Naive thymus-derived CD8-positive, alpha-beta T cell (primary cell): Measurements from ENCODE around the gene BBS7. TPM values are rescaled to one million over a fixed set of nuclear protein-coding genes. Genes with fewer than 3 reads are reported as not detected.

Experiments
- ATAC-seq, 2 donors: fragments of 150-1000 bp; cut with Tn5 transposase in 1 of 2; sonication (Bioruptor Pico), chemical (Tn5 transposase) in 1 of 2; 1 replicate in 1 of 2; 2 replicates in 1 of 2; pipeline ENCODE4 v1.10.0; 2021; ENCODE audit warnings: mild to moderate bottlenecking in 2 of 2, moderate library complexity in 2 of 2
- POLR2A ChIA-PET: fragments of 350-600 bp; sonication (Branson Sonifier 250); formaldehyde crosslinking; loops from one replicate; lab custom pipeline; 2021; ENCODE audit warnings: antibody characterized with exemption; lab: Charles Lee
- DNase-seq, 10 donors: peaks; one replicate each; pipeline versions ENCODE4 v3.0.0 to v3.0.0-alpha.2; 2020 to 2022
- H3K27ac Mint-ChIP-seq, 10 donors: one replicate each; pipeline ENCODE4 v1.8.0; 2020 to 2022; ENCODE audit warnings: mild to moderate bottlenecking in 10 of 10, mixed read lengths in 10 of 10, moderate library complexity in 4 of 10, inconsistent platforms in 1 of 10
- H3K27me3 Mint-ChIP-seq, 5 donors: one replicate each; pipeline ENCODE4 v1.8.0; 2021 to 2022; ENCODE audit warnings: mixed read lengths in 5 of 5
- H3K36me3 Mint-ChIP-seq, 3 donors: one replicate each; pipeline ENCODE4 v1.8.0; 2020 to 2022; ENCODE audit warnings: mixed read lengths in 3 of 3, mild to moderate bottlenecking in 2 of 3, inconsistent platforms in 1 of 3
- H3K4me1 Mint-ChIP-seq, 4 donors: one replicate each; pipeline ENCODE4 v1.8.0; 2021 to 2022; ENCODE audit warnings: mixed read lengths in 4 of 4
- H3K4me3 Mint-ChIP-seq, 10 donors: one replicate each; pipeline ENCODE4 v1.8.0; 2020 to 2022; ENCODE audit warnings: mild to moderate bottlenecking in 10 of 10, mixed read lengths in 10 of 10, moderate library complexity in 6 of 10, inconsistent platforms in 1 of 10
- H3K9me3 Mint-ChIP-seq, 9 donors: one replicate each; pipeline ENCODE4 v1.8.0; 2020 to 2022; ENCODE audit warnings: mixed read lengths in 9 of 9, mild to moderate bottlenecking in 3 of 9, inconsistent platforms in 1 of 9, moderate library complexity in 1 of 9
- polyA plus RNA-seq, 3 donors: library from polyadenylated mRNA; unstranded; fragments of 300-500 nt; fragmentation: Illumina TruSeq; gene quantifications; one replicate each; pipeline ENCODE4 v1.2.3, GENCODE V29; 2021
- total RNA-seq, 8 experiments: library from RNA in 2 of 8; stranded (reverse) in 2 of 8; gene quantifications; one replicate each; pipeline ENCODE4 v1.2.3 and lab custom pipeline; 2021 to 2026

The BBS7 gene
- 10 to 100 TPM; 13.7 to 13.9 TPM for total RNA-seq
- 1 to 10 TPM; 5.6 to 9.1 (median 8.7) TPM for polyA plus RNA-seq
- total RNA-seq (lab: John Stamatoyannopoulos, UW), result 11.3 to 24.1 (median 18.3) reads per million in 6 experiments

- peak within 1 kb of the TSS; percentile 86 to 99 (median 97) for H3K4me3 Mint-ChIP-seq
- POLR2A ChIA-PET, result interaction anchor here (1.1 to 2.2 kb wide), 4 partner anchors 17 to 70 kb away, joined by 3 to 6 read pairs (median 4); partner anchors contain the start of genes CCNA2 and EXOSC9
- DNase-seq (peak; percentile 88 to 98 (median 92)), ATAC-seq (peak; percentile 96 to 97)
- H3K36me3 Mint-ChIP-seq, result peaks cover 0 to 17% (median 10%) of the 10 kb centered on the region in 3 donors
- peak within 1 kb of the TSS; percentile 72 to 97 (median 95) for H3K27ac Mint-ChIP-seq
- H3K27me3 Mint-ChIP-seq, result peaks cover 0 to 20% (median 4%) of the 10 kb centered on the region in 5 donors
- no peaks in the 10 kb centered on the region for H3K9me3 Mint-ChIP-seq
- peaks cover 8 to 22% (median 16%) of the 10 kb centered on the region in 4 donors for H3K4me1 Mint-ChIP-seq
Observed at GRCh38 chr4:121869841-121870822, at the start of gene BBS7. Gene BBS7, minus strand, starts transcription at chr4:121870474. Its CDS starts 161 bp downstream, at chr4:121870313.

- Mint-ChIP-seq H3K27me3 (peaks cover 0 to 2% (median 0%) of the 10 kb centered on the region in 5 donors), H3K27ac (no peak overlapping the region), H3K36me3 (no peaks in the 10 kb centered on the region), H3K9me3 (no peaks in the 10 kb centered on the region), H3K4me3 (no peak overlapping the region), H3K4me1 (peaks cover 0 to 7% (median 3%) of the 10 kb centered on the region in 4 donors)
- POLR2A ChIA-PET, result no interaction called here
- ATAC-seq, result no peak
- no peak for DNase-seq
Observed at GRCh38 chr4:121913667-121914066, 43.4 kb upstream of the BBS7 start.

- ATAC-seq, result no peak
- Mint-ChIP-seq H3K36me3 (no peaks in the 10 kb centered on the region), H3K27ac (no peak overlapping the region), H3K4me1 (no peaks in the 10 kb centered on the region), H3K4me3 (no peak overlapping the region), H3K27me3 (peaks cover 1 to 36% (median 11%) of the 10 kb centered on the region in 5 donors), H3K9me3 (no peaks in the 10 kb centered on the region)
- POLR2A ChIA-PET, result no interaction called here
- no peak for DNase-seq
Observed at GRCh38 chr4:121908346-121908745, 38.1 kb upstream of the BBS7 start.

DNA sequence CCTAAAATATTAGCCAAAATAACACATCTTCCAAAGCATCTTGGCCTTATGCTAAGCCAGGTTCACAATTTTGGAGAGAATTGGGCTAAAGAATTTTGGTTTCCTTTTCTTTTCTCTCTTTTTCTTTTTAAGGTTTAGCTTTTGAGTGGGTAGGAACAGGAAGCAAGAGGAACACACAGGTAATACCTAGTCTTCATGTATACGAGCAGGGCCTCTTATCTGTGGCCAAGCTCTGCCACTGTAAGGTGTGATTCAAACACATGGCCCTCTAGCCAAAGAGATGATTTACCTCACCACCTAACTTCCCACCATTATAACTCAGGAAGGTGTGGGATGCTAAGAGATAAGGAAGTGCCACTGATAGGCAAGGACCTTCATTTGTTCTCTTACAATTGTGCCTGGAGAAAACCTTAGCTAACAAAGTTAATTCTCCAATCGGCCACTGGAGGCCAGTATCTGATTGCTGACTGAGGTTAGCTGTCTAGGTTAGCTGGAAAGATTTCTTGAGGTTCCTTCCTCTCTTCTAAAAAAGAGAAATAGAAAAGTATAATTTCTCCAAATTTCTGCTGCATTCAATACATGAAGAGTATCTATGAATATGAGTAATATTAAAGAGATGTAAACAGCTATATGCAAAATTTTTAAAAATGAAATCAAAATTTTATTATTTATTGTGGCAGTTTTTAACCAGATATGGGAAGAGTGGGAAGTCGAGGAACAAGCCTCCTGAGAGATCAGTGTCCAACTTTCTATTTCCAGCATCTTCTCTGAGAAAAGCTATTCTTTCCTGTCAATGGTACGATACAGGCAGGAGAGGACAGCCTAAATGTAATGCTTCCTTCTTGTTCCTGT lies 30.1 kb upstream of the BBS7 start:
- POLR2A ChIA-PET, result no interaction called here
- no peak overlapping the region for H3K4me3 Mint-ChIP-seq
- peaks cover 4 to 11% (median 9%) of the 10 kb centered on the region in 4 donors for H3K4me1 Mint-ChIP-seq
- ATAC-seq (peak; percentile 85 to 90), DNase-seq (peak in 9 of 10 donors; percentile 21 to 67 (median 50))
- H3K27ac Mint-ChIP-seq, result peak overlapping the region in 5 of 10 donors; percentile 13 to 78 (median 36)
- H3K27me3 Mint-ChIP-seq, result peaks cover 4 to 27% (median 11%) of the 10 kb centered on the region in 5 donors
- H3K36me3 Mint-ChIP-seq, result no peaks in the 10 kb centered on the region
- no peaks in the 10 kb centered on the region for H3K9me3 Mint-ChIP-seq

DNA sequence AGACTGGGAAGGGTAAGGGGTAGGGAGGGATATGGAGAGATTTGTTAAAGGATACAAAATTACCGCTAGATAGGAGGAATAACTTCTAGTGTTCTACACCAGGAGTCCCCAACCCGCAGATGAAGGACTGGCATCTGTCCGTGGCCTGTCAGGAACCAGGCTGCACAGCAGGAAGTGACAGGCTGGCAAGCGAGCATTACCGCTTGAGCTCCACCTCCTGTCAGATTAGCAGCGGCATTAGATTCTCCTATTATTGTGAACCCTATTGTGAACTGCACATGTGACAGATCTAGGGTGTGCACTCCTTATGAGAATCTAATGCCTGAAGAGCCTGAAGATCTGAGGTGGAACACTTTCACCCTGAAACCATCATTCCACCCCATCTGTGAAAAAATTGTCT lies 27.9 kb upstream of the BBS7 start:
- H3K4me3 Mint-ChIP-seq, result peak overlapping the region in 5 of 10 donors; percentile 1 to 51 (median 49)

DNA sequence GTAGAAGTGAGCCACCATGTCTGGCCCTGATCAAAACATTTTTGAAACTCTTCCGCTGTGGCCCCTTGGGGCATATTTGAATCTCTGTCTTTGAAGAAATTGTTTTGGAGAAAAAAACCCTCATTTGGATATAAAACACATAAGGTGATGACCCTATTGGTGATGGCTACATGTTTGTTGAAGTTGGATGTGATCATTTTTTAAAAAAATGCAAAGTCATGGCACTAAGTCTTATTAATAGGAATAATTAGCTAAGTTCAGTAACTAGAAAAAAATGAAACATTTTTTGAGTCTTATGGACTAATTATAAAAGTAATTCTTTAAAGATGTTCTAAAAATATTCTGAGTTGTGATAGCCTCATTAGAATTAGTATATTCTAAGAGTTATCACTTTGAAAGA lies 17.9 kb upstream of the BBS7 start:
- Mint-ChIP-seq H3K27ac (no peak overlapping the region), H3K27me3 (peaks cover 19 to 44% (median 24%) of the 10 kb centered on the region in 5 donors), H3K36me3 (peaks cover 0 to 7% (median 2%) of the 10 kb centered on the region in 3 donors), H3K4me1 (no peaks in the 10 kb centered on the region), H3K4me3 (no peak overlapping the region), H3K9me3 (peaks cover 0 to 5% (median 0%) of the 10 kb centered on the region in 9 donors)
- POLR2A ChIA-PET, result no interaction called here
- DNase-seq (no peak), ATAC-seq (no peak)

More for the DNA sequence above, 27.9 kb upstream of the BBS7 start:
- peaks cover 4 to 11% (median 9%) of the 10 kb centered on the region in 4 donors for H3K4me1 Mint-ChIP-seq
- POLR2A ChIA-PET, result no interaction called here
- H3K27me3 Mint-ChIP-seq, result peaks cover under 1 to 8% (median 1%) of the 10 kb centered on the region in 5 donors
- no peaks in the 10 kb centered on the region for H3K9me3 Mint-ChIP-seq
- ATAC-seq, result peak; percentile 61 to 71
- no peaks in the 10 kb centered on the region for H3K36me3 Mint-ChIP-seq
- H3K27ac Mint-ChIP-seq, result peak overlapping the region in 3 of 10 donors; percentile 6 to 54 (median 45)
- peak in 5 of 10 donors; percentile 3 to 17 (median 8) for DNase-seq

DNA sequence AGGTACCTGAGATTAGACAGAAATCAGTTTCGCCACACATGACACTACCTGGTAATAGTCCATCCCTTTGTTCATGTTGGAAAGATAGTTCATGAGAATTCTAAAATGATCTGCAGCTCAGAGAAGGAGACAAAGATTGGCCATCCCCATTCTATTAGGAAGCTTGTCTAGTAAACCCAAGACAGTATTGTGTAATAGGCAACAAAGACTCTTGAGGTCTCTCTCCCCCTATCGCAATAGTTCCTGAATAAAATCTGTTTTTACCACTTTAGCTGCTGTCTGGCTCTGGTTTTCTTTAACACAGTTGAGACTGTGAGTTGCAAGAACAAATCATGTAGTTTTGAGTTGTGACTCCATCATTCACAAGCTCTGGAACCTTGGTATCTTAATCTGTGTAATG lies 14.8 kb upstream of the BBS7 start:
- Mint-ChIP-seq H3K27ac (no peak overlapping the region), H3K36me3 (peaks cover 0 to 7% (median 2%) of the 10 kb centered on the region in 3 donors), H3K4me1 (no peaks in the 10 kb centered on the region), H3K4me3 (no peak overlapping the region), H3K9me3 (peaks cover 0 to 5% (median 0%) of the 10 kb centered on the region in 9 donors), H3K27me3 (peaks cover 22 to 61% (median 27%) of the 10 kb centered on the region in 5 donors)
- no peak for ATAC-seq
- DNase-seq, result no peak
- POLR2A ChIA-PET, result no interaction called here

- Mint-ChIP-seq H3K27me3 (peaks cover 13 to 61% (median 19%) of the 10 kb centered on the region in 5 donors), H3K4me1 (no peaks in the 10 kb centered on the region), H3K36me3 (no peaks in the 10 kb centered on the region), H3K4me3 (no peak overlapping the region), H3K9me3 (no peaks in the 10 kb centered on the region), H3K27ac (no peak overlapping the region)
- ATAC-seq, result no peak
- DNase-seq, result no peak
- POLR2A ChIA-PET, result no interaction called here
Observed at GRCh38 chr4:121881158-121881557, 10.9 kb upstream of the BBS7 start.

GRCh38 chr4:121879135-121879534 lies 8.9 kb upstream of the BBS7 start:
- no peak for ATAC-seq
- POLR2A ChIA-PET, result no interaction called here
- Mint-ChIP-seq H3K4me1 (no peaks in the 10 kb centered on the region), H3K27me3 (peaks cover 12 to 60% (median 19%) of the 10 kb centered on the region in 5 donors), H3K27ac (no peak overlapping the region), H3K9me3 (no peaks in the 10 kb centered on the region), H3K4me3 (no peak overlapping the region), H3K36me3 (no peaks in the 10 kb centered on the region)
- DNase-seq, result no peak

- DNase-seq (no peak), ATAC-seq (no peak)
- Mint-ChIP-seq H3K4me3 (no peak overlapping the region), H3K4me1 (no peaks in the 10 kb centered on the region), H3K27ac (no peak overlapping the region), H3K27me3 (peaks cover 10 to 54% (median 19%) of the 10 kb centered on the region in 5 donors), H3K9me3 (no peaks in the 10 kb centered on the region), H3K36me3 (no peaks in the 10 kb centered on the region)
- POLR2A ChIA-PET, result no interaction called here
Observed at GRCh38 chr4:121877041-121877773, 6.9 kb upstream of the BBS7 start.

DNA sequence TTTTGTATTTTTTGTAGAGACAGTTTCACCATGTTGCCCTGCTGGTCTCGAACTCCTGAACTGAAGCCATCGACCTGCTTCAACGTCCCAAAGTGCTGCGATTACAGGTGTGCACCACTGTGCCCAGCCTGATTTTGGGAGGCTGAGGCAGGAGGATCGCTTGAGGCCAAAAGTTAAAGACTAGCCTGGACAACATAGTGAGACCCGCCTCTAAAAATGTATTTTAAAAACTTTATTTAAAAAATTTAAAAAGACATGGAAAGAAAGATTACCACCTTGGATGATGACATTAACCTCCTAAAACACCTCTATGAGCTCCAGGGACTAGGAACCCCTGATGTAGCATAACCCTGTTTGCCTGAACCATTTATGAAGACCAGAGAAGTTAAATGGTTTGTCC lies 5.8 kb upstream of the BBS7 start:
- H3K27me3 Mint-ChIP-seq, result peaks cover 7 to 55% (median 16%) of the 10 kb centered on the region in 5 donors
- DNase-seq (no peak), ATAC-seq (no peak)
- H3K9me3 Mint-ChIP-seq, result no peaks in the 10 kb centered on the region
- H3K36me3 Mint-ChIP-seq, result no peaks in the 10 kb centered on the region
- H3K4me3 Mint-ChIP-seq, result no peak overlapping the region
- H3K27ac Mint-ChIP-seq, result no peak overlapping the region
- POLR2A ChIA-PET, result no interaction called here
- peaks cover 0 to 2% (median under 1%) of the 10 kb centered on the region in 4 donors for H3K4me1 Mint-ChIP-seq
